Fibroblast of lung (primary cell): ENCODE data around the gene LIPG.

Experiments
- CTCF ChIP-seq, 2 donors: IDR thresholded peaks in 1 of 2; conservative IDR thresholded peaks in 1 of 2; 1 replicate in 1 of 2; 2 replicates in 1 of 2; pipeline ENCODE4 v1.5.1; 2011 to 2012; ENCODE audit warnings: low read length in 2 of 2, control low read depth in 1 of 2, inconsistent platforms in 1 of 2, low read depth in 1 of 2, mild to moderate bottlenecking in 1 of 2
- EZH2 ChIP-seq: IDR thresholded peaks from 2 replicates; pipeline ENCODE4 v1.5.1; 2012; ENCODE audit warnings: low read length, control low read depth, mild to moderate bottlenecking; ENCODE audit errors: missing control alignments

- TF ChIP-seq CTCF (conservative IDR thresholded peaks at IDR 0.05 in 1 of 2, IDR thresholded peaks at IDR 0.05 in 1 of 2; ENCODE audit: low read depth in 1 of 2, low read length in 2 of 2) (no peak), EZH2 (no peak)
Measured at GRCh38 chr18:49623571-49623970, 61.7 kb downstream of the LIPG start.
